Ascending aorta (tissue), 2 donors: ENCODE data around the gene NMRAL1. TPM values are rescaled to one million over a fixed set of nuclear protein-coding genes. Genes with fewer than 3 reads are reported as not detected.

Source experiments
- DNase-seq, 2 donors: peaks; one replicate each; pipeline ENCODE4 v3.0.0-alpha.2; 2019; ENCODE audit warnings: low spot score in 2 of 2
- H3K27ac ChIP-seq, 2 donors: fragments of 200-600 bp; sonication (generic); one replicate each; pipeline ENCODE4 v1.5.1; 2016 to 2017; ENCODE audit warnings: mild to moderate bottlenecking in 1 of 2
- H3K27me3 ChIP-seq: fragments of 200-600 bp; sonication (generic); one replicate; pipeline ENCODE4 v1.5.1; 2017
- H3K36me3 ChIP-seq, 2 donors: fragments of 200-600 bp; sonication (generic); one replicate each; pipeline ENCODE4 v1.5.1; 2016
- H3K4me1 ChIP-seq, 2 donors: fragments of 200-600 bp; sonication (generic); one replicate each; pipeline ENCODE4 v1.5.1; 2016 to 2017; ENCODE audit warnings: mild to moderate bottlenecking in 1 of 2
- H3K4me3 ChIP-seq, 2 donors: fragments of 200-600 bp; sonication (generic); one replicate each; pipeline ENCODE4 v1.5.1; 2016 to 2017; ENCODE audit warnings: mild to moderate bottlenecking in 1 of 2
- H3K9me3 ChIP-seq, 2 donors: fragments of 200-600 bp; sonication (generic); one replicate each; pipeline ENCODE4 v1.5.1; 2016
- intact Hi-C: fragments of 100-400 bp; cut with DNase I; formaldehyde crosslinking; loops from one replicate; pipeline ENCODE4 v1.15.1; 2023
- total RNA-seq: library from RNA; depleted of rRNA; stranded (reverse); fragments of >200 nt; gene quantifications from one replicate; pipeline ENCODE4 v1.1.0, GENCODE V29; 2016
- TF ChIP-seq, protein P1 (sequence below), 3 experiments: fragments of 200-600 bp in 2 of 3; fragments of 450-650 bp in 1 of 3; sonication (generic) in 2 of 3; IDR thresholded peaks; one replicate each; pipeline ENCODE4 v1.5.1; 2016 to 2019; ENCODE audit warnings: antibody characterized with exemption in 3 of 3, mild to moderate bottlenecking in 1 of 3, moderate library complexity in 1 of 3

NMRAL1 gene
- total RNA-seq, 1 donor from 2014 or later: 48.6 TPM

DNA sequence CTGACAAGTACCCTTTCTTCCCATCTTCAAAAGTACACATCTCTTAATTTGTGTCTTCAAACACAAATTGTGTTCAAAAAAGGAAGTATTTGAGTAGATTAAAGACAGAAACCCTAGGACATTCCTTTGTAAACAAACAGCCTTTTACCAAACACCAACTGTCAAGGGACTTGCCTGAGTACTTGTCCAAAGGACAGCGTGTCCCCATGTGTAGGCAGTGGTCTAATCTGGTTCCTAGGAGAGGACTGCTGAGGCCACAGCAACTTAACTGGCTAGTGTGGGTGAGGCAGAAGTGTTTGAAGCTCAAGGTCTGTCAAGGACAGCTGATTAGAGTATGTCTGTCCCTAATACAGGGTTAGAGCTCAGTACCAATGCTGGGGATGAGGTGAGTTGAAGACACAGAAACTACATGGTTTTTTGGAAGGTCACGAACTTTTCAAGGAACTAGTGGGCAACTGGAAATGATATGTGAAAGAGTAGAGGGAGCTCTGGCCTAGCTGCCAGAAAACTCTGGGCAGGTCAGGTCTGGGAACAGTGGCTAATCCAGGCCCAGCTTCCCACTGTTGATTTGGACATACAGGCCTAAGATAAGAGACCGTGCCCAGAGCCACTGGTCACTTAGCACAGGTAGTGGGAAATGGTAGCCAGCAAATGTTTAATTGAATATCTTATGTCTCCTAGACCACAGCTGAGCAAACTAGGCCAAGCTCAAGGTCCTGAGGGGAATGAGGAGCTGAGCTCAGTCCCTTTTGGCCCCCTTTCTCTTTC is 11.9 kb upstream of the NMRAL1 start:
- DNase-seq: no peak
- Histone ChIP-seq H3K27ac (peak overlapping the region in 1 of 2 donors; percentile 0), H3K36me3 (peaks cover 9 to 17% of the 10 kb centered on the region in 2 donors), H3K4me1 (no peaks in the 10 kb centered on the region), H3K27me3 (no peaks in the 10 kb centered on the region), H3K9me3 (no peaks in the 10 kb centered on the region), H3K4me3 (no peak overlapping the region)
- intact Hi-C loops: no loop called here
- TF ChIP-seq, protein P1, sequence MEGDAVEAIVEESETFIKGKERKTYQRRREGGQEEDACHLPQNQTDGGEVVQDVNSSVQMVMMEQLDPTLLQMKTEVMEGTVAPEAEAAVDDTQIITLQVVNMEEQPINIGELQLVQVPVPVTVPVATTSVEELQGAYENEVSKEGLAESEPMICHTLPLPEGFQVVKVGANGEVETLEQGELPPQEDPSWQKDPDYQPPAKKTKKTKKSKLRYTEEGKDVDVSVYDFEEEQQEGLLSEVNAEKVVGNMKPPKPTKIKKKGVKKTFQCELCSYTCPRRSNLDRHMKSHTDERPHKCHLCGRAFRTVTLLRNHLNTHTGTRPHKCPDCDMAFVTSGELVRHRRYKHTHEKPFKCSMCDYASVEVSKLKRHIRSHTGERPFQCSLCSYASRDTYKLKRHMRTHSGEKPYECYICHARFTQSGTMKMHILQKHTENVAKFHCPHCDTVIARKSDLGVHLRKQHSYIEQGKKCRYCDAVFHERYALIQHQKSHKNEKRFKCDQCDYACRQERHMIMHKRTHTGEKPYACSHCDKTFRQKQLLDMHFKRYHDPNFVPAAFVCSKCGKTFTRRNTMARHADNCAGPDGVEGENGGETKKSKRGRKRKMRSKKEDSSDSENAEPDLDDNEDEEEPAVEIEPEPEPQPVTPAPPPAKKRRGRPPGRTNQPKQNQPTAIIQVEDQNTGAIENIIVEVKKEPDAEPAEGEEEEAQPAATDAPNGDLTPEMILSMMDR (IDR thresholded peaks at IDR 0.05): no peak

DNA sequence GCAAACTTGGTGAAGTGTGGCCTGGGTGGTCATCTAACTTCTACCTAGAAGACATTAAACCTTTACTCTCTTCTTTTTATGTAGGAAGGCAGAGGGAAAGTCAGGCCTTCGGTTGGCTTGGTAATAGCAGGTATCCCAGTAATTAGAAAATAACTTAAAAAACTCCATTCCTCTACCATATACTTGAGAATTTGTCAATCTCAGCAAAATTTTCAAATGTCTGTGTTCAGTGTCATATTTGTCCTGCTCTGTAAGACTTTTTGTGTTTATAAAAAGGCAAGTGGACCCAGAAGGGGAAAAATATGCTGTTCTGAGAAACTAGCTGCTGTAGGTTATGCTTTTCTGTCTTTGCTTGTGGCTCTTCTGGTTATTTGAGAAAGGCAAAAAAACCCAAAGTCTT is 7.5 kb upstream of the NMRAL1 start:
- Histone ChIP-seq H3K4me1 (peaks cover 0 to 5% of the 10 kb centered on the region in 2 donors), H3K27ac (no peak overlapping the region)
- TF ChIP-seq, protein P1 (IDR thresholded peaks at IDR 0.05): no peak

DNA sequence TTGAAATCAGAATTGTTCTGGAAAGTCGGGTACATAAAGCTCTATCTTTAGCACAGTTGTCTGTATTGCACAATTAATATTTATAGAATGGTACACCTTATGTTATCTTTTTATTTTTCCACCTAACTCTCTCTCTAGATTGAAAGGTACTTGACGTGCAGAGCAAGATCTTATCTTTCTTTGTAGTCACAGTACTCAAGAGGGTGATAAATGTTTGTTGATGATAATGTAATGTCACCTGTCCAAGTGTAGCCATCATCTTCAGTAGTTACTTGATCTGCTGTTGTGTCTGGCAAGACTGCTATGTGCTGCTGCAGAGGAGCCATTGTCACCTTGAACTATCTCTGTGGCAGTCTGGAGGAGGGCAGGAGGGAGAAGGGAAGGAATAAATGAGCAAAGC is 7.1 kb upstream of the NMRAL1 start:
- no peak overlapping the region for H3K27ac ChIP-seq

More for the DNA sequence above, 7.5 kb upstream of the NMRAL1 start:
- Histone ChIP-seq H3K9me3 (no peaks in the 10 kb centered on the region), H3K36me3 (peaks cover 9 to 12% of the 10 kb centered on the region in 2 donors), H3K4me3 (no peak overlapping the region), H3K27me3 (no peaks in the 10 kb centered on the region)
- intact Hi-C loops: no loop called here
- DNase-seq: no peak

DNA sequence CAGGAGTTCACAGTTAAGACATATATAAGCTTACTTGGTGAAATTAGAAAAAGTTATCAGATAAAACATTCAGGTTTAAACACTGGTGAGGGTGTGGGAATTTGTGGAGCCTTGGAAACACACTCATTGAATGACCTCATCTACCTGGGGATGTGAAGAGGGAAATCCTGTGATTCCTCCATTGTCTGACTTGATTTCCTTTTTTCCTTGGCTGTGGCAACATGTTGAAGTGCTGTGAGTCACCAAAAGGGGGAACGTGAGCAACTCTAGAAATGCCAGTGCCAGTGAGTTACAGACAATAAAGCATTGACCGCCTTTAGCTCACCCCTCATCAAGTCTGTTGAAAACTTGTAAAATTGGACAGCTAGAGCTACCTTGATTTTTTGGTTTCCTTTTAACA is 3.5 kb upstream of the NMRAL1 start:
- no peak for DNase-seq
- intact Hi-C loops: loop anchor here (2.0 kb wide), 1 partner anchor 23 kb away; no protein-coding TSS in a partner anchor
- Histone ChIP-seq H3K36me3 (no peaks in the 10 kb centered on the region), H3K4me3 (no peak overlapping the region), H3K27me3 (no peaks in the 10 kb centered on the region), H3K27ac (no peak overlapping the region), H3K4me1 (peaks cover 10 to 26% of the 10 kb centered on the region in 2 donors), H3K9me3 (no peaks in the 10 kb centered on the region)
- TF ChIP-seq, protein P1 (IDR thresholded peaks at IDR 0.05): no peak

More for the DNA sequence above, 7.1 kb upstream of the NMRAL1 start:
- peaks cover 0 to 5% of the 10 kb centered on the region in 2 donors for H3K4me1 ChIP-seq
- no peak overlapping the region for H3K4me3 ChIP-seq
- DNase-seq: no peak
- no peaks in the 10 kb centered on the region for H3K27me3 ChIP-seq
- peaks cover 9 to 12% of the 10 kb centered on the region in 2 donors for H3K36me3 ChIP-seq
- TF ChIP-seq, protein P1 (IDR thresholded peaks at IDR 0.05): no peak
- H3K9me3 ChIP-seq: no peaks in the 10 kb centered on the region
- intact Hi-C loops: no loop called here

DNA sequence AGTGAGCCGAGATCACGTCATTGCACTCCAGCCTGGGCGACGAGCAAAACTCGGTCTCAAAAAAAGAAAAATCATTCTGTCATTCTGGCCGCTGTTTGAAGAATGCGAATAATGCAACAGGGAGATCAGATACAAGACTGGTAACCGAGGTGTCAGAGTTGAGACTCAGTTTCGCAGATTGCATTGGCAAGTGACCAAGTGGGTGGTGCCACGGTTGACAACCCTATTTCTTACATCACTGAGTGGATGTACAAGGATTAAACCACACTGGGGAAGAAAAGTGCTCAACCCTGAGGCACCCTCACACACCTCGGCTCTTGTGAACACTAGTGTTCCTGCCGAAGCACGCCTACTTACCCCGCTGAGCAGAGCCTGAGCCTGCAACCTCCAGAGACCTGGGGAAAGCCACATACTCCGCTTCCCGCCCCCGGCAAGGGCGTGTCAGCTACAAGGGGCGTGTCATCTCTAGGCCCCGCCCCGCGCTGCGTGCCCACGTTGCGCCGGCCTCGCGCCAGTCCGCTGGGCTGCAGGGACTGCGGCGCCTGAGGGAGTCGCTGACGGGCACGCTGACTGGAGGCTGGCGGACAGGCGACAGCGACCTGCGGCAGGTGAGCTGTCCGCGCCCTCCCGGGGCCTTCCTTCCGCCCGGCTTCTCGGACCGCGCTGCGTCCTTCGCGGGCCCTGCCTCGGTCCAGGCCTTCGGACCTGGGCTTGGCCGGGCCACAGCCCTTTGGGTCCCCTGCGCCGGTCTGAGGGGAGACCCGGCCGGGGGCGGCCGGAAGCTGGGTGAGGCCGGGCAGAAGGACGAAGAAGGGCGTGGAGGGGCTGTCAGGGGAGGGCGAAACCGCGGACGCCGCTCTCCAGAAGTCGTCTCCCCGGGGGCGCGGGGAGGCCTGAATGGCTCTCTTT is 1.7 kb upstream of the NMRAL1 start, which contains the start of gene HMOX2:
Gene HMOX2 (plus strand): TSS at position 519 of the 909 bp plus-strand sequence. CDS start 29,127 bp downstream, outside the sequence.
- peak within 1 kb of the TSS; percentile 86 to 89 for H3K27ac ChIP-seq
- TF ChIP-seq, protein P1 (IDR thresholded peaks at IDR 0.05): peak; percentile 49 to 61 (median 61)
- no peaks in the 10 kb centered on the region for H3K36me3 ChIP-seq
- no peaks in the 10 kb centered on the region for H3K27me3 ChIP-seq
- H3K4me3 ChIP-seq: peak within 1 kb of the TSS; percentile 61 to 93
- intact Hi-C loops: loop anchor here (2.0 kb wide), 1 partner anchor 25 kb away; no protein-coding TSS in a partner anchor
- peaks cover 10 to 26% of the 10 kb centered on the region in 2 donors for H3K4me1 ChIP-seq
- DNase-seq: peak; percentile 73 to 95
- no peaks in the 10 kb centered on the region for H3K9me3 ChIP-seq
